ENCODE measurements around the gene ACAP2. TPM values are rescaled to one million over a fixed set of nuclear protein-coding genes. Genes with fewer than 3 reads are reported as not detected.
"Not testable (repeated sequence)": the region's sequence is repeated elsewhere in the genome, so short reads cannot be mapped to it uniquely, and the experiment has no call there.

Gene ACAP2
- total RNA-seq, 4 donors from 2014 or later = 13.2 to 27.6 (median 15.5) TPM

GRCh38 chr3:195468391-195468776 lies 25.6 kb upstream of the ACAP2 start:
- in situ Hi-C loops (cut with MboI; ENCODE audit: low sequenced_read_pairs in 4 of 4) = no loop called here
- H3K36me3 ChIP-seq = no peaks in the 10 kb centered on the region
- no peaks in the 10 kb centered on the region for H3K4me1 ChIP-seq

DNA sequence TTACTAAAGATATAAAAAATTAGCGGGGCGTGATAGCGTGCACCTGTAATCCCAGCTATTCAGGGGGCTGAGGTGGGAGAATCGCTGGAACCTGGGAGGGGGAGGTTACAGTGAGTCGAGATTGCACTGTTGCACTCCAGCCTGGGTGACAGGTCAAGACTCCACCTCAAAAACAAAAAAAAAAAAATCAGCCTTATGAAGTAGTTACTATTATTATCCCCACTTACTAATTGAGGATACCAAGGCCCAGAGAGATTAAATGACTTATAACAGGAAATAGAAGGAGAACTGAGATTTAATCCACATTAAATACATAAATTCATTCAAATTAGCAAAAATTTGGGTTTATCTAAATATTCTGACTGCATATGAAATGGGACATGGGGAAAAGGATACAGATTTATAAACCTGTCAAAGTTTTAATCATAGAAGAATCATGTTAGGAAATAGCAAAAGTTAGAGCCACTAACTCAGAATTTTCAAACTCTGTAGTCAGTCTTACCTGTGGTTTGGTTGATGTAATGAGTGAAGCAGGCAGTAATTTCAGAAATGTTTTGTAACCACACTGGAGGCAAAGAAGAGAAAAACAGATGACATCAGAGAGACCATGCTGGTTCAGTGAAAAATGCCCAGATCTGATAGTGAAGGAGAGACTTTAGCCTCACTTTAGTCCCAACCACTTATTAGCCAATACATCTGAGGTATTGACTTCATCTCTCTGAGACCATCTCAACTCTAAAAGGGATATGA lies 25.0 kb upstream of the ACAP2 start:
- TF ChIP-seq, protein P1, sequence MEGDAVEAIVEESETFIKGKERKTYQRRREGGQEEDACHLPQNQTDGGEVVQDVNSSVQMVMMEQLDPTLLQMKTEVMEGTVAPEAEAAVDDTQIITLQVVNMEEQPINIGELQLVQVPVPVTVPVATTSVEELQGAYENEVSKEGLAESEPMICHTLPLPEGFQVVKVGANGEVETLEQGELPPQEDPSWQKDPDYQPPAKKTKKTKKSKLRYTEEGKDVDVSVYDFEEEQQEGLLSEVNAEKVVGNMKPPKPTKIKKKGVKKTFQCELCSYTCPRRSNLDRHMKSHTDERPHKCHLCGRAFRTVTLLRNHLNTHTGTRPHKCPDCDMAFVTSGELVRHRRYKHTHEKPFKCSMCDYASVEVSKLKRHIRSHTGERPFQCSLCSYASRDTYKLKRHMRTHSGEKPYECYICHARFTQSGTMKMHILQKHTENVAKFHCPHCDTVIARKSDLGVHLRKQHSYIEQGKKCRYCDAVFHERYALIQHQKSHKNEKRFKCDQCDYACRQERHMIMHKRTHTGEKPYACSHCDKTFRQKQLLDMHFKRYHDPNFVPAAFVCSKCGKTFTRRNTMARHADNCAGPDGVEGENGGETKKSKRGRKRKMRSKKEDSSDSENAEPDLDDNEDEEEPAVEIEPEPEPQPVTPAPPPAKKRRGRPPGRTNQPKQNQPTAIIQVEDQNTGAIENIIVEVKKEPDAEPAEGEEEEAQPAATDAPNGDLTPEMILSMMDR (IDR thresholded peaks at IDR 0.05 in 4 of 5, conservative IDR thresholded peaks at IDR 0.05 in 1 of 5) = no peak
- no peak for TF ChIP-seq POLR2A (IDR thresholded peaks at IDR 0.05)
- H3K27me3 ChIP-seq = no peaks in the 10 kb centered on the region
- no peaks in the 10 kb centered on the region for H3K9me3 ChIP-seq
- no peak for DNase-seq
- in situ Hi-C loops (cut with MboI; ENCODE audit: low sequenced_read_pairs in 4 of 4) = no loop called here
- H3K4me1 ChIP-seq = no peaks in the 10 kb centered on the region
- intact Hi-C loops (cut with DNase I; ENCODE audit: low total_unique reads) = no loop called here
- H3K36me3 ChIP-seq = no peaks in the 10 kb centered on the region
- H3K27ac ChIP-seq = no peak overlapping the region
- H3K4me3 ChIP-seq = no peak overlapping the region
- no peak for ATAC-seq

More at GRCh38 chr3:195468391-195468776, 25.6 kb upstream of the ACAP2 start:
- no peak for DNase-seq
- TF ChIP-seq POLR2A (IDR thresholded peaks at IDR 0.05) = no peak
- TF ChIP-seq, protein P1 (IDR thresholded peaks at IDR 0.05 in 4 of 5, conservative IDR thresholded peaks at IDR 0.05 in 1 of 5) = no peak
- Histone ChIP-seq H3K4me3 (no peak overlapping the region), H3K27me3 (no peaks in the 10 kb centered on the region), H3K9me3 (no peaks in the 10 kb centered on the region), H3K27ac (no peak overlapping the region)
- intact Hi-C loops (cut with DNase I; ENCODE audit: low total_unique reads) = no loop called here
- ATAC-seq = no peak

DNA sequence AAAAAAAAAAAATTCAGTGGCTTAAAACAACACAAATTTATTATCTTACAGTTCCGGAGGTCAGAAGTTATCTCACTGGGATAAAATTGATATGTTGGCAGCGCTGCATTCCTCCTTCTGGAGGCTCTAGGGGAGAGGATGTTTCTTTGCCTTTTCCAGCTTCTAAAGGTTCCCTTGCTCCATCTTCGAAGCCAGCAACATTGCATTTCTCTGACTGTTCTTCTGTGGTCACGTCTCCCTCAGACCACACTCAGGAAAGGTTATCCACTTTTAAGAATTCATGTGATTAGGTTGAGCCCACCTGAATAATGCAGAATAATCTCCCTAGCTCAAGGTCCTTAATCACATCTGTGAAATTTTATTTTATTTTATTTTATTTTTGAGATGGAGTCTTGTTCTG lies 23.4 kb upstream of the ACAP2 start:
- intact Hi-C loops (cut with DNase I; ENCODE audit: low total_unique reads) = no loop called here
- DNase-seq (no peak), ATAC-seq (no peak)
- Histone ChIP-seq H3K9me3 (no peaks in the 10 kb centered on the region), H3K4me1 (no peaks in the 10 kb centered on the region), H3K27ac (no peak overlapping the region), H3K27me3 (no peaks in the 10 kb centered on the region), H3K4me3 (no peak overlapping the region), H3K36me3 (no peaks in the 10 kb centered on the region)
- in situ Hi-C loops (cut with MboI; ENCODE audit: low sequenced_read_pairs in 4 of 4) = no loop called here
- TF ChIP-seq POLR2A (IDR thresholded peaks at IDR 0.05) = no peak
- TF ChIP-seq, protein P1 (IDR thresholded peaks at IDR 0.05 in 4 of 5, conservative IDR thresholded peaks at IDR 0.05 in 1 of 5) = no peak

DNA sequence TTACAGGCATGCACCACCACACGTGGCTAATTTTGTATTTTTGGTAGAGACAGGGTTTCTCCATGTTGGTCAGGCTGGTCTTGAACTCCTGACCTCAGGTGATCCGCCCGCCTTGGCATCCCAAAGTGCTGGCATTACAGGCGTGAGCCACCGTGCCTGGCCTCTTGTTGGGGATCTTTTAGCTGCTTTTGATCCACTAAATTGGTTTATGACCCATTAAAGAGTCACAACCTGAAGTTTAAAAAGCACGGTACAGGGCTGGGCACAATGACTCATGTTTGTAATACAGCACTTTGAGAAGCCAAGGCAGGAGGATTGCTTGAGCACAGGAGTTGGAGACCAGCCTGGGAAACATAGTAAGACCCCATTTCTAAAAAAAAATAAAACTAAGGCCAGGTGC lies 20.1 kb upstream of the ACAP2 start:
- in situ Hi-C loops (cut with MboI; ENCODE audit: low sequenced_read_pairs in 4 of 4); intact Hi-C loops (cut with DNase I; ENCODE audit: low total_unique reads); ATAC-seq: not testable (repeated sequence)

DNA sequence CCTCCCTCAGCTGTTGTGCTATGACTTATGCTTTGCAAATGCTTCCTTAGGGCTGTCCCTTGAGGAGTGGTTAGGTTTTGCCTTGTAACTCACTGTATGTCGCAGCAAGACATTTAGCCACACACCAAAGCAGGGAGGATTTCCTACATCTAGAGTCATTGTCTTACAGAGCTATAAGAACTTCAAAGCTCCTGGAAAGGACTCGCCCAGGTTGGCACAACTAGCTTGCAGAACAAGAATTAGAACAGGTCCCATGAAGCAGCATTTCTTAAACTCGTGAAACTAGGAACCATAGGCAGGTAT lies 19.4 kb upstream of the ACAP2 start:
- Histone ChIP-seq H3K4me1 (no peaks in the 10 kb centered on the region), H3K36me3 (no peaks in the 10 kb centered on the region), H3K9me3 (no peaks in the 10 kb centered on the region), H3K4me3 (no peak overlapping the region), H3K27ac (no peak overlapping the region), H3K27me3 (no peaks in the 10 kb centered on the region)
- no peak for DNase-seq
- in situ Hi-C loops (cut with MboI; ENCODE audit: low sequenced_read_pairs in 4 of 4) = no loop called here
- no peak for TF ChIP-seq POLR2A (IDR thresholded peaks at IDR 0.05)
- TF ChIP-seq, protein P1 (IDR thresholded peaks at IDR 0.05 in 4 of 5, conservative IDR thresholded peaks at IDR 0.05 in 1 of 5) = no peak
- intact Hi-C loops (cut with DNase I; ENCODE audit: low total_unique reads) = no loop called here
- ATAC-seq = no peak

More for the DNA sequence above, 20.1 kb upstream of the ACAP2 start:
- not testable (repeated sequence) for H3K9me3 ChIP-seq, H3K27me3 ChIP-seq, H3K4me1 ChIP-seq, DNase-seq, H3K27ac ChIP-seq, H3K36me3 ChIP-seq, H3K4me3 ChIP-seq
